DOHH2 (cell line): Measurements from ENCODE around the gene ZNF813.
"Not testable (repeated sequence)": the region's sequence is repeated elsewhere in the genome, so short reads cannot be mapped to it uniquely, and the experiment has no call there.

Source experiments
- CTCF ChIP-seq: fragments of 200-600 bp; sonication (generic); IDR thresholded peaks from one replicate; pipeline ENCODE4 v1.5.1; 2014; ENCODE audit warnings: antibody characterized with exemption, mild to moderate bottlenecking, low read depth, low read length; ENCODE audit not compliant: poor library complexity, severe bottlenecking
- EZH2phosphoT487 ChIP-seq: fragments of 200-600 bp; sonication (generic); IDR thresholded peaks from 2 replicates; pipeline ENCODE4 v1.6.1; 2017; ENCODE audit warnings: borderline replicate concordance, mild to moderate bottlenecking, antibody characterized with exemption, low read length, moderate library complexity, mixed read lengths

DNA sequence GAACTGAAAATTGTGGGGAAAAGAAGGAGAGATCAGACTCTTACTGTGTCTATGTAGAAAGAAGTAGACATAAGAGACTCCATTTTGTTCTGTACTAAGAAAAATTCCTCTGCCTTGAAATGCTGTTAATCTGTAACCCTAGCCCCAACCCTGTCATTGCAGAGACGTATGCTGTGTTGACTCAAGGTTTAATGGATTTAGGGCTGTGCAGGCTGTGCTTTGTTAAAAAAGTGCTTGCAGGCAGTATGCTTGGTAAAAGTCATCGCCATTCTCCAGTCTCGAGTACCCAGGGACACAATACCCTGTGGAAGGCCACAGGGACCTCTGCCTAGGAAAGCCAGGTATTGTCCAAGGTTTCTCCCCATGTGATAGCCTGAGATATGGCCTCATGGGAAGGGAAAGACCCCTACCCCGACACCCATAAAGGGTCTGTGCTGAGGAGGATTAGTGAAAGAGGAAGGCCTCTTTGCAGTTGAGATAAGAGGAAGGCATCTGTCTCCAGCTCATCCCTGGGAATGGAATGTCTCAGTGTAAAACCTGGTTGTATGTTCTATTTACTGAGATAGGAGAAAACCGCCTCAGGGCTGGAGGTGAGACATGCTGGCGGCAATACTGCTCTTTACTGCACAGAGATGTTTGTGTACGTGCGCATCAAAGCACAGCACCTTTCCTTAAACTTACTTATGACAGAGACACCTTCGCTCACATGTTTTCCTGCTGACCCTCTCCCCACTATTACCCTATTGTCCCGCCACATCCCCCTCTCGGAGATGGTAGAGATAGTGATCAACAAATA lies 46.8 kb upstream of the ZNF813 start:
- TF ChIP-seq CTCF, EZH2phosphoT487: not testable (repeated sequence)
